GM18867 (cell line): ENCODE data around the gene WFDC5.

ENCODE experiments used
- ATAC-seq: cut with Tn5 transposase; IDR thresholded peaks from one replicate; pipeline ENCODE4 v1.9.1; 2021; ENCODE audit warnings: mild to moderate bottlenecking, moderate library complexity; ENCODE audit not compliant: unreplicated experiment

WFDC5 gene

DNA sequence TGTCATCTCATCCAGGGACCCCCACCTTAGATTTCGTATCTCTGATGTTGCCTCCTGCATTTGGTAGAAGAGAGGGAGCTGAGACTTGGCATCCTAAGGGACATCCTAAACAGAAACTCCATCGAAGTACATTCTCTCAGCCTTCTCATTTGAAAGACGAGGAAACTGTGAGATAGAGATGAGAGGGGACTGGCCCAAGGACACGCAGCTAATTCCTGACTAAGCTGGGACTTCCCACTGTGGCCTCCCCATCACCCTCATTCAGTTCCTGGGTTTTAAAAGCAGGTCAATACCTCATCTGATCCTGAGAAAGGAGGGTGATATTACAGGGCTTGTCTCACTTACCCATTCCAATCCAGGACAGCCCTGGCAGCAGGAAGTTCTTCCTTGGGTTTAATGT lies 855 bp upstream of the WFDC5 start:
- ATAC-seq = no peak

DNA sequence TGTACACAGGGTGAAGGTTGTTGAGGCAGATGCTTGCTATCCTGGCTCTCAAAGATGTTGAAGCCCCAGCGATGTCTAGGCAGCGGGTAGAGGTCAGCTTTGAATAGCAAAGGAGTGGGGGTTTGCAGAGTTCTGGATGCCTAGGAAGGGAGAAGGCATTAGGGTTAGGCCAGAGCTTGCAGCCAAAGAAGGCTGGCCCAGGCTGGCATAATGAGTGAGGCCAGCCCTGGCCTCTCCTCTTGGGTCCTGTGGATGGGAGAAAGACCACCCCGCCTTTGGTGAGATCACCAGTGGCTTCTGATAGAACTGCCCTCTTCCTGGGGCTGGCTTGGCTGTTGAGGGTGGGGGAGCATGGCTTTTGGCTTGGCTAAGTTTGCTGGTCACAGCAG lies 406 bp upstream of the WFDC5 start:
- no peak for ATAC-seq

DNA sequence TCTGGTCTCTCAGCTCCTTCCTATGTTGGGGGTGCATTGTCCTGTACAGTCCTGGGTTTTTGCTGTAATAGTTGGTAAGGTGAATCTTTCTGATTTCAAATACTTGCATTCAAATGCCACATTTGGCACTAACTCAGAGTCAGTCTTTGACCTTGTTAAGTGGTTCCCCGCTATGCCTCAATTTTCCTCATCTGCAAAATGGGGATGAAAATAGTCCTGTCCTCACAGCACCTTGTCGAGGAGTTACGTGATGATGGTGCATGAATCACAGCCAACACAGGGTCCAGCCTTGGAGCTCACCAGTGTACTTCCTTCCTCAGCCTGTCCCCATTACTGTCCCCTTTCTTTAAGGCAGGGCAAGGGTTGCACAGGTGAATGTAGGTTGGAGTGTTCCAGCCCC lies 1.1 kb downstream of the WFDC5 start:
- no peak for ATAC-seq

DNA sequence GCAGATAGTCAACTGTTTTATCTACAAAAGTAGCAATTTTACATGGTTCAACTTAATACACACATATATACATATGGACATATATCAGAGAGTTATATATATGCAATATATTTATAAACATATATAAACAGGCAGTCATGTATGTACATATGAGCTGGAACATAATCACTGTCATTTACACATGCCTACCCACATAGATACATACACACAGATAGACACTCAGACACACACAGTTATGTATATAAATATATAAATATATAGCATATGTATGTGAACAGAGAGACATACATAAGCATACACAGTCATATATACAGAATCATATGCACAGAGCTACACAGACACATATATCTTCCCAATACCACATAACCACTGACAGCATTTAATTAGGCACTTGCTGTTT lies 2.2 kb downstream of the WFDC5 start:
- no peak for ATAC-seq

DNA sequence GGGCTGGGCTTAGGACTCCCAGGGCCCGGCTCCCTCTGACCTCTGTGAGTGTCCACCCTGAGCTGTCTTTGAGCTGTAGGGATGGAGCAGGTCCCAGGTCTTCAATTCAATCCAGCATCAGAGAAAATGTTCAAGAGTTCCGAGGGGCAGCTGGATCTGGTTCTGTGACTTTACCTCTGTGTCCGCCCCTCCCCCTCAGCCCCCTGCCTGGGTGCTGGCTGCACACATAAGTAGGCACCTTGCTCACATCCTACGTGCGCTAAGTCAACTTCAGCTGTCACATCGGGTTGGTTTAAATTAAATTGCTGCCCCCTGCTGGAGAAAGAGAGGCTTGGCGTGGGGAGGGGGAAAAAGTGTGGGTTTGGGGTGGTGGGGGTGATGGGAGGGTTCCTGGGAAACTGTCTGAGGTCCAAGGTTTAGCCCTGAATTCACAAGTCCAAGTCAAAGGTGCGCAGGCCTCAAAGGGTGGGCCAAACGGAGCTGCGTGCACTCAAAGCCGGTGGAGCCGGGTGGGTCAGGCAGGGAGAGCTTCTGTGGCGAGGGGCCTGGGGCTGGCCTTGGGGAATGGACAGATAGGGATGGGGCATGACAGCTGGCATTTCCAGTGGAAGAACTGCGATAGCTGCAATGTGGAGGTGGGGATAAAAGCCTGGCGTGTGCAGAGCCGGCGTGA lies 3.0 kb downstream of the WFDC5 start:
- ATAC-seq = no peak

DNA sequence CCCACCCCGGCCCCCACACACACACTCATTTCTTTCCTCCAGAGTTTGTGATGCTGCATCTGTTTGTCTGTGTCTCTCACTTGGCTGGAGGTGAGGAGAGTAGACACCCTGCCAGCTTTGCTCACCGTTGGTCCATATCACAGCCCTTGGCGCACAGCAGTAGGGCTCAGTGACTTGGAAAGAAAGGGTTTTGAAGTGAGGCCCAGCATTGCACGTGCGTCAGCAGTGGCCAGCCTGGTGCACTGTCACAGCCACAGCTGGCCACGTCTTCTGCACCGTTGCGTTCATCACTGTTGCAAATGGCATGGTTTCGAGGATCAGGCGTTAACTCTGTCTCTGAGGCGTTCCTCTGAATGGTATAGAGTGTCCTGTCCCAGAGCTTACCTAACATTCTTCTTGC lies 3.7 kb downstream of the WFDC5 start:
- no peak for ATAC-seq

DNA sequence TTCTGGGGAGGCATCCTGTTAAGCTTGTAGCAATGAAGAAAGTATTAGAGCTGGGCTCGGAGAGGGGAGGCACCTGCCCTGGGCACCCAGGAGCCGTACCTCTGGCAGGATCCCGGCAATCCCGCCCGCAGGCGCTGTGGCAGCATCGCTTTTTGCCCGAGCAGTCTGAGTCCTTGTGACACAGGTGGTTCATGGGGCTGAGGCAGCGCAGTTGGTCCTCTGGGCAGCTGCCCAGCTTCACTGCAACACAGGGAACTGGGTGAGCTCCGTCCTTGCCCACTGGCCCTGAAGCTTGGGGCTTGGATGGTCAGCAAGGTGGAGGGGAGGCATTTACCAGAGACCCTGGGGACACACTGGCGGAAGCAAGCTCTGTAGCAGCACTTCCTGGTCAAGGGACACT lies 4.7 kb downstream of the WFDC5 start:
- ATAC-seq = no peak

DNA sequence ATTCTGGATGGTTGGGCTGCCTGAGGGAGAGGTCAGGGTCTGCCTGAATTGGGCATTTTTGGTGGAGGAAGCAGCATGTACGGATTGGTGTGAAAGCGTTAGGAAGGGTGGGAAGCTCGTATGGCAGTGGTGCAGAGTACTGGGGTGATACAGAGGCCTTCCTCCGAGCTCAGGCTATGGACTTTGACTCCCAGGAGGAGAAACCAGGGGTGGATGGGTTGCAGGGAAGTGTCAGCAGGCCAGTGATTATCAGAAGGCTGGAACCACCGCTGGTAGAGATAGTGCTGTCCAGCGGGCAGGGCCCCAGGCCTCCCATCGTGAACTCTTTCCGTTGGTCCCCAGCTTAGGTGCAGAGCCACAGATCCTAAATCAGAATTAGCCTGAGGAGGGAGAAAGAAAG lies 5.3 kb downstream of the WFDC5 start:
- ATAC-seq = no peak

DNA sequence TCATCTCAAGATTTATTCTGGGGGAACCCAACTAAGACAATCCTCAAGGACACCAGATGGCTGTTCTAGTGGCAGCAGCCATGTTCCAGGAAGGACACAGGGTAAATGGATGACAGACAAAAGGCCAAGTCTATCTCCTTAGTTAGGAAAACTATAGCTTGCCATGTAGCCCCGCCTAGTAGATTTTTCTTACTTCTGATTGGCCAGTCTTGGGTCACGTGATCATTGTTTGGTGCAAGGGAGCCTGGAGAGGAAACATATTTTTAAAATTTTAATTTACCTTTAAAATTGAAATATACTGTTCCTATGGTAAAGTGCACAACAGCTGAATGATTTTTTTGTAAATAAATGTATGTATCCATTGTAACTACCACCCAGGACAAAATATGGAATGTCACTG lies 9.7 kb downstream of the WFDC5 start:
- no peak for ATAC-seq

DNA sequence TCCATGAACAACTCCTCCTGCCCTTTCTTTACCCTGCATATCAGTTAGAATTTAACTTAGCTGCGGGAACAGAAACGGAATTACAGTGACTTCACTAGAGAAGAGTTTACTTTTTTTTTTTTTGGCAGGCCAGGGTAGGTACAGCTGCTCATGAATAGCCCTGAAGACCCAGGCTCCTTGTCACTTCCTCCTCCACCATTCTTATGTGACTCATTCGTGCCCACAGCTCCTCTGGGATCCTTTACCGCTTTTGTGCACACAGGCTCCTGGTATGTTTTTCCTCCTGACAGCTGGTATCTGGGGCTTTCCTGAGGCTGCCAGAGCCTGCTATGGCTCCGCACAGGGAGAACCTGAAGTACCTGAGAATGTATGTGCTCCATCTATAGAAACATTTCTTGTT lies 10.2 kb downstream of the WFDC5 start:
- ATAC-seq = no peak

DNA sequence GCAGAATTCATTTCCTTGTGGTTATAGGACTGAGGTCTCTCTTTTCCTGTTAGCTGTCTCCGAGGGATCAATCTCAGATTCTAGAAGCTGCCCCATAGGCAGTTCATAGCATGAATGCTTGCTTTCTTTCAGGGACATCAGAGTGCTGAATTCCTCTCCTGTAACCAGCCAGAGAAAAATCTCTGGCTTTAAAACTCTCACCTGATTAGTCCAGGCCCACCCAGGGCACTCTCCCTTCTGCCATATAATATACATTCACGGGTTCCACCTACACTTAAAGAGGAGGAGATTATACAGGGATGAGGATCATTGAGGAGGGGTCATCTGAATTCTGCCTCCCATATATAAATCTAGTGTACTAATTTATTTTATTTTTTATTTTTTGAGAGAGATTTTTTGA lies 11.9 kb downstream of the WFDC5 start:
- ATAC-seq = no peak

DNA sequence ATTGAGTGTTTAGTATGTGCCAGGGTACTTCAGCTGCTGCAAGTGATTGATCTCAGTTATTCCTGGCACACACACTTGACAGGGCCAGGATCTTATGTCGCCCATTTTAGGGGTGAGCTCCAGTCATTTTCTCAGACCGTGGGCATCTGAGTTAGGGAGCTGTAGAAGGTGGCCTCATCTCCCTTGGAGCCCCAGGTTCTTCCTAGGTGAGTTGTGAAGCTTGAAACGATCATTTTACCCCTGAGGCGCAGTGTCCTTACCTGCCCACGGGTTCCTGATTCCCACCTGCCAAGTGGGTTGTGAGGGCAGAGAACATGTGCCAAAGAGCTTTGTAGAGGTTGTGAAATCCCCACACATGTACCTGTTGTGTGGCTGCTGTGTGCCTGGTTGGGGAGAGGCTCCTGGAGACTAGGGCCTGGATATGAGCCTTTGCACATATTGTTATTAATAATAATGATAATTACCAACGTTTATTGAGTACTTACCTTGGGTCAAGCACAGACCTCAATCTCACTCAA lies 13.6 kb downstream of the WFDC5 start:
- ATAC-seq = no peak

DNA sequence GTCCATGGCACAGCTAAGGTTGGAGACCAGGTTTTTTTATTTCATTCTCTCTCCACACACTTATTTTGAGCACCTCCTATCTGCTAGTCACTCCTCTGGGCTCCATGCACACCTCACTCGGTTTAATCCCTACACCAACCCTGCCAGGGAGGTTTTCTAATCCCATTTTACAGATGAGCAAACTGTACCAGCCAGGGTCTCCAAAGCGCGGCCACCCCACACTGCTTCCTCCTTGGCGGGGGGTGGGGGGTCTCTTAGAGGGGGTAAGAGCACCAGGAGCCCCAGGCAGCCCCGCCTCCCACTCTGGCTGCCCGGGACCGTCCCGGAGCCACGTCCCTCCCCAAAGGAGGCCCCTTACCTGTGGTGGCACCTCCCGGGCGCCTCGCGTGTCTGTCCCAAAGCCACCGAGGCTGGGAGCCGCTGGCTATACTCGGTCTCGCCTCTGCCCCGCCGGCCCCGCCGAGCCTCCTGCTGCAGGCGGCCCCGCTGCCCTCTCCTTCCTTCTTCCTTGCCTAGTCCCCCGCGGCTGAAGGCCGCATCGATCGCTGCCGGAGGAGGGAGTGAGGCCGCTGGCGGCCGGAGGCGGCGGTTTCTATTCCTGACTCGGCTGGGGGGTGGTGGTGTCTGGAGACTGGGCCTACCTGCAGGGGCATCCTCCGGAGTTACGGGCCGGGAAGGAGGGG lies 14.3 kb downstream of the WFDC5 start, which contains the start of gene KCNS1:
TSS of gene KCNS1 (minus strand) at position 565 of the 683 bp plus-strand sequence. CDS start 1,891 bp downstream, outside the sequence.
- no peak for ATAC-seq

DNA sequence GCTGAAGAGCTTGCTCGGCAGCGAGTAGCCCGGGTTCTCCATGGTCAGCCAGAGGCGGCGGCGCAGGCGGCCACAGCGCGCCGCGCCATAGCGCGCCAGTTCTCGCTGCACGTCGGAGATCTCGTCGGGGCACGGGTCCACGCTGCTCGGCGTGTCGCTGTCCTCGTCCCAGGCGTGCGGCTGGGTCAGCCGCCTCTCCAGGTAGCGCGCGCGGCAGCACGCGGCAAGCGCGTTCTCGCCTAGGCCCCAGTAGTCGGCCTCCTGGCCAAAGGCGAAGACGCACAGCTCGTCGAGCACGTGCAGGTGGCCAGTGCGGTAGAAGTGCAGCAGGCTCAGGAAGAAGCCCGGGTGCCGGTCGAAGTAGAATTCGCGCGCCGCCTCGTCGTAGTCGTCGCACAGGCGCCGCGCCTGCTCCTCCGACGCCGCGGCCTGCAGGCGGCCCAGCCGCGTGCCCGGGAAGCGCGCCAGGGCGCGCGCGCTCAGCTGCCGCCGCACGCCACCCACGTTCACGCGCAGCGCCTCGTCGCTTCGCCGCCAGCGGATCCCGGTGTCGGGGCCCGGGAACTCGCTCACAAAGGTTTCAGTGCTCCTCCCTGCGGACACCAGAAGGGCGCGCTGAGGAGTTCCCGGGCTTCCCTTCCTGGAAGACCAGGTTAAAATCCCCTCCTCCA lies 16.7 kb downstream of the WFDC5 start:
- ATAC-seq = no peak

DNA sequence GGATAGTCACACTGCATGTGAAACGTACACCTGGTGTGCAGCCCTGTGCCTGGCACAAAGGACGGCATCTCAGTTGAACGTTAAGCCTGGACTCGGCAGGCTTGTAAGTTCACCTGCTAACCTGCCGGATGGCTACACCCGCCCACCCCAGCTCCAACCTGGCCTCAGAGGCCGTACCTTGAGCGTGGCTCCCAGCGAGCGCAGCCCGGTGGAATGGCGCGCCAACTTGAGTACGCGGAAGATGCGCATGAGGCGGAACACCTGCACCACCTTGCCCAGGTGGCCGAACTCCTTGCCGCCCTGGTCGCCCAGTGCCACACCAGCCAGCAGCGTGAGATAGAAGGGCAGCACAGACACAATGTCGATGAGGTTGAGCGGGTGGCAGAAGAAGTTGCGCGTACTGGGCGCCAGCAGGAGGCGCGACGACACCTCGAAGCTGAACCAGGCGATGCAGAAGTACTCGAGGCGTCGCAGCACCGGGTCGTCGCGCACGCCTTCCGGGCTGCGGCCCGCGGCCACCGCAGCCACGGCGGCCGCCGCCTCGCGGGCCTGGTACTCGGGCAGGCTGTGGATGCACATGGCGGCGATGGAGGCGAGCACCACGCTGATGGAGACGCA lies 17.4 kb downstream of the WFDC5 start:
- ATAC-seq = no peak

DNA sequence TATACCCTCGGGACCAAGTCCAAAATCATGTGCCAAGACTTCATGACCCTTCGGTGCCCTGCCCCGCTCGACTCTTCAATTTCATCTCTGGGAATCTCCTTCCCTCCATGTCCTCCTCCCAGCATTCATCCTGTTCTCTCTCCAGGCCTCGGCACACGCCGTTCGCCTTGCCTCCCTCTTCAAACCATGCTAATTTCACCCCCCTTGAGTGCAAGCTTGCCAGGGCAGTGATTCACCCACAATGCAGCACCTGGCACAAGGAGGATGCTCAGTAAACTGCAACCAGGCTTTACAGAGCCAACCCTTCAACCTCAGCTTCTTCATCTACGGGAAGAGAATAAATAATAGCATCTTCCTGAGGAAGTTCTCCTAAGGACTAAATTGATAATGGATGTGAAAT lies 18.2 kb downstream of the WFDC5 start:
- ATAC-seq = no peak

DNA sequence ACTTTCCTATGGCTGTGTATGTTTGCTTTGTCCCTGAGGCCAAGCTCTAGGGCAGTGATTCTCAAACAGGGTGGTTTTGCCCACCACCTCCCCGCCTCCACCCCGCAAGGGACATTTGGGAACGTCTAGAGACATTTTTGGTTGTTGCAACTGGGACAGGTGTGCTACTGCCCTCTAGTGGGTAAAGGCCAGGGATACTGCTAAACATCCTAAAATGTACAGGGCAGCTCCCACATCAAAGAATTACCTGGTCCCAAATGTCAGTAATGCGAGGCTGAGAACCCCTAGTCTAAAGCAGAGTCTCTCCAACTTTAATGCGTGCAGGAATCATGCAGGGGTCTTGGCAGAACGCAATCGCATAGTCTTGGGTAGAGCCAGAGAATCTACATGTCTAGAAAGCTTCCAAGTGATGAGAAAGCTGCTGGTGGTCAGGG lies 19.2 kb downstream of the WFDC5 start:
- ATAC-seq = no peak

DNA sequence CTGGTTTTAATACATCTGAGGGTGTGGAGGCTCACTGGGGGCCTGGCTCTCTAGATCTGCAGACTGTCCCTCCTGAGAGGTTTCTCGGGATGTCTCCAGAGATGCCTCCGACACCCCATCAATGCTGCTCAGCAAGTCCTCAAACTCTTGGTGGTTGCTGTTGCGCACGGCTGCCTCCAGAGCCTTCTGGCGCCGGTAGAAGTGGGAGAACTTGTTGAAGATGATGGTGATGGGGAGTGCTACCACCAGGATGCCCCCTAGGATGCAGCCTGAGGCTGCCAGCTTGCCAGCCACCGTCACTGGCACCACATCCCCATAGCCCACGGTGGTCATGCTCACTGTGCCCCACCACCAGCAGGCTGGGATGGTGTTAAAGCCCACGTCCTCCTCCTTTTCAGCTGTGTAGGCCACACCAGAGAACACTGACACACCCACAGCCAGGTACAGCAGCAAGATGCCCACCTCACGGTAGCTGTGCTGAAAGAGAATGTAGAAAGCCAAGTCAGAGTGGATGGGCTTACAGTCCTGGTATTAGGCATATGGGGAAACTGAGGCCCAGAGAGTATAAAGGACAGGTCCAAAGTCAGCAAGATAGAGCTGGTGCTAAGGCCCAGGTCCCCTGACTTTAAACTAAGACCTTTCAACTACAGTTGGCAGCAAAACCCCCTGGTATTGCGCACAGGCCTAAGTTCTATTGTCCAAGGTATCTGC lies 20.0 kb downstream of the WFDC5 start:
- no peak for ATAC-seq

DNA sequence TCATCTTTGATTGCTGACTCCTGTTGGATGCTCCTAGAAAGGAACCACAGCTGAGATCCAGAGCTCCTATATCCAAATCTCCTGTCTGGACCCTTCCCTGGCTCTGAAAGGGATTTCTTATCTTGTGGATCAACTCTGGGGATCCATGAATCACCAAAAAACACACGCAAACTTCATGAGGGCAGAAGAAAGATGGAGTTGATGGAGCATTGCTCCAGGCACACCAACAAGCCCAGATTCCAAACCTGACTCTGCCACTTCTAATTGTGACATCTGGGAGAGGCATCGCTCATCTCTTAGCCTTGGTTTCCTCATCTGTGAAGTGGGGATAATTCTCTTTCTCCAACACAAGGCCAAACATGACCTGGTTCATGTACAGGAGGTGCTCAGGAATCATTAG lies 20.8 kb downstream of the WFDC5 start:
- ATAC-seq = no peak

DNA sequence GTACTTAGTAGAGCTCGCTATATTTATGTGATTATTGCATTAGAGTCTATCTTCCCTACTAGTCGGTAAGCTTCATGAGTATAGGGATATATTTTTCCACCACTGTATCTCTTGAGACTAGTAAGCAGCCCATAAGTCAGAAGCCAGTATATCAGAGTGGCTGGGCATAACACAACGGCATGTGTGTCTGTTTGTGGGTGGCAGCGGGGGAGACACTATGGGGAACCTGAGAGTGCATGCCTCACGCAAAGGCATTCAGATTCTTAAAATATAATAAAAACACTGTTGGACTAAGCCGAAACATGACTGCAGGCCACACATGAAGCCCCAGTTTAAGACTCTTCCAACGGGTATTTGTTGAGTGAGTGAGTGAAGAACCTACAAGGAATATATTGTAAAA lies 22.1 kb downstream of the WFDC5 start:
- ATAC-seq = no peak

DNA sequence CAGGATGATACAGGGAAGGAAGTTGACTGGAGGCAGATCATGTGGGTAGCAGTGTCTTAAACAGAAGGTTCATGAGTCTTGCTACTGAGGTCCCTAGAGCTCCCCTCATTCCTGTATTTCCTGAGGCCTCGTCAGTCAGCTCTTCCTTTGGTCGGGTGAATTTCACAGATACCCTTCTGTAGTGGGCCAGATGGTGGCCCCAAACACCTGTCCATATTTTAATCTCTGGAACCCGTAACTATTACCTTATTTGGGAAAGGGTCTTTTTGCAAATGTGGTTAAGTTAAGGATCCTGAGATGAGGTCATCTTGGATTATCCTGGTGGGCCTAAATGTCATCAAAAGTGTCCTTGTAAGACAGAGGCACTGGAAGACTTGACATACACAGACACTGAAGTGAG lies 23.6 kb downstream of the WFDC5 start:
- no peak for ATAC-seq
